KOPT-K1 (cell line): Measurements from ENCODE around the gene C17orf58.

Experiments used
- H3K27ac ChIP-seq: fragments of 200-600 bp; sonication (generic); 2 replicates; pipeline ENCODE4 v1.5.1; 2016; ENCODE audit warnings: antibody characterized with exemption, mild to moderate bottlenecking, low read depth, low read length; ENCODE audit not compliant: poor library complexity, severe bottlenecking
- H3K36me3 ChIP-seq: fragments of 200-600 bp; sonication (generic); 2 replicates; pipeline ENCODE4 v1.5.1; 2017; ENCODE audit warnings: antibody characterized with exemption, mild to moderate bottlenecking, low read length, moderate library complexity; ENCODE audit not compliant: insufficient read depth
- H3K9me3 ChIP-seq: fragments of 200-600 bp; sonication (generic); 2 replicates; pipeline ENCODE4 v1.5.1; 2017; ENCODE audit warnings: antibody characterized with exemption, low read length, mild to moderate bottlenecking; ENCODE audit not compliant: insufficient read depth, poor library complexity, severe bottlenecking

C17orf58 gene

GRCh38 chr17:67946513-67946912 is 49.8 kb downstream of the C17orf58 start:
- Histone ChIP-seq H3K27ac (no peak overlapping the region), H3K36me3 (peaks cover 99% of the 10 kb centered on the region), H3K9me3 (no peaks in the 10 kb centered on the region)

- Histone ChIP-seq H3K27ac (no peak overlapping the region), H3K9me3 (no peaks in the 10 kb centered on the region), H3K36me3 (peaks cover 100% of the 10 kb centered on the region)
Observed at GRCh38 chr17:67944035-67944434, 52.2 kb downstream of the C17orf58 start.

- Histone ChIP-seq H3K9me3 (no peaks in the 10 kb centered on the region), H3K36me3 (peaks cover 100% of the 10 kb centered on the region), H3K27ac (no peak overlapping the region)
Observed at GRCh38 chr17:67942810-67943209, 53.5 kb downstream of the C17orf58 start.
